Esophagus muscularis mucosa (tissue), 4 donors: ENCODE data around the gene TMX4. TPM values are rescaled to one million over a fixed set of nuclear protein-coding genes. Genes with fewer than 3 reads are reported as not detected.

Source experiments
- DNase-seq: peaks from one replicate; pipeline ENCODE4 v3.0.0-alpha.2; 2017; ENCODE audit errors: extremely low spot score
- H3K27ac ChIP-seq, 4 donors: fragments of 200-600 bp; sonication (generic); replicated peaks in 1 of 4; 1 replicate in 3 of 4; 2 replicates in 1 of 4; pipeline ENCODE4 v1.5.1; 2016 to 2019; ENCODE audit warnings: mild to moderate bottlenecking in 1 of 4
- H3K27me3 ChIP-seq, 4 donors: fragments of 200-600 bp; sonication (generic); one replicate each; pipeline versions ENCODE4 v1.5.1 to v1.6.0; 2016 to 2019
- H3K36me3 ChIP-seq, 4 donors: fragments of 200-600 bp; sonication (generic); one replicate each; pipeline ENCODE4 v1.5.1; 2016 to 2019
- H3K4me1 ChIP-seq, 4 donors: fragments of 200-600 bp; sonication (generic); one replicate each; pipeline ENCODE4 v1.5.1; 2016 to 2019
- H3K4me3 ChIP-seq, 4 donors: fragments of 200-600 bp; sonication (generic); 1 replicate in 2 of 4; 2 replicates in 2 of 4; pipeline ENCODE4 v1.5.1; 2016 to 2019; ENCODE audit warnings: mild to moderate bottlenecking in 4 of 4, moderate library complexity in 1 of 4
- H3K9me3 ChIP-seq, 4 donors: fragments of 200-600 bp; sonication (generic); 1 replicate in 3 of 4; 2 replicates in 1 of 4; pipeline ENCODE4 v1.5.1; 2016 to 2019
- EP300 ChIP-seq: sonication (generic); formaldehyde crosslinking; IDR thresholded peaks from one replicate; pipeline ENCODE4 v1.6.1; 2017; ENCODE audit warnings: antibody characterized with exemption
- POLR2A ChIP-seq: fragments of 450-650 bp; IDR thresholded peaks from one replicate; pipeline ENCODE4 v1.6.1; 2017; ENCODE audit warnings: antibody characterized with exemption, moderate library complexity, mild to moderate bottlenecking, low read depth
- POLR2AphosphoS5 ChIP-seq, 2 donors: sonication (generic); formaldehyde crosslinking; IDR thresholded peaks; one replicate each; pipeline ENCODE4 v1.6.1; 2017; ENCODE audit warnings: antibody characterized with exemption in 2 of 2
- WGBS: methylation state at CpG from one replicate; pipeline ENCODE4 v1.1.5; 2018; 5-methylcytosine and 5-hydroxymethylcytosine counted together
- intact Hi-C: fragments of 100-400 bp; cut with DNase I; formaldehyde crosslinking; loops from one replicate; pipeline ENCODE4 v1.15.1; 2023
- total RNA-seq, 4 donors: library from RNA; depleted of rRNA; stranded (reverse); fragments of >200 nt; gene quantifications; one replicate each; pipeline versions ENCODE4 v1.1.0 to v1.2.1, GENCODE V29; 2016
- TF ChIP-seq, protein P1 (sequence below), 3 experiments: fragments of 200-600 bp in 2 of 3; fragments of 450-650 bp in 1 of 3; sonication (generic) in 2 of 3; IDR thresholded peaks; one replicate each; pipeline ENCODE4 v1.5.1; 2017 to 2019; ENCODE audit warnings: antibody characterized with exemption in 3 of 3, mild to moderate bottlenecking in 2 of 3, moderate library complexity in 1 of 3

Gene TMX4
- total RNA-seq, 4 donors from 2014 or later: 48.1 to 70.6 (median 56.9) TPM

GRCh38 chr20:8021541-8022269 is 2.1 kb upstream of the TMX4 start:
- no peaks in the 10 kb centered on the region for H3K9me3 ChIP-seq
- 89% methylated on average over 10 of the region's 10 CpGs for WGBS
- intact Hi-C loops: no loop called here
- peaks cover 10 to 39% (median 30%) of the 10 kb centered on the region in 4 donors for H3K4me1 ChIP-seq
- no peak for TF ChIP-seq POLR2A
- TF ChIP-seq, protein P1, sequence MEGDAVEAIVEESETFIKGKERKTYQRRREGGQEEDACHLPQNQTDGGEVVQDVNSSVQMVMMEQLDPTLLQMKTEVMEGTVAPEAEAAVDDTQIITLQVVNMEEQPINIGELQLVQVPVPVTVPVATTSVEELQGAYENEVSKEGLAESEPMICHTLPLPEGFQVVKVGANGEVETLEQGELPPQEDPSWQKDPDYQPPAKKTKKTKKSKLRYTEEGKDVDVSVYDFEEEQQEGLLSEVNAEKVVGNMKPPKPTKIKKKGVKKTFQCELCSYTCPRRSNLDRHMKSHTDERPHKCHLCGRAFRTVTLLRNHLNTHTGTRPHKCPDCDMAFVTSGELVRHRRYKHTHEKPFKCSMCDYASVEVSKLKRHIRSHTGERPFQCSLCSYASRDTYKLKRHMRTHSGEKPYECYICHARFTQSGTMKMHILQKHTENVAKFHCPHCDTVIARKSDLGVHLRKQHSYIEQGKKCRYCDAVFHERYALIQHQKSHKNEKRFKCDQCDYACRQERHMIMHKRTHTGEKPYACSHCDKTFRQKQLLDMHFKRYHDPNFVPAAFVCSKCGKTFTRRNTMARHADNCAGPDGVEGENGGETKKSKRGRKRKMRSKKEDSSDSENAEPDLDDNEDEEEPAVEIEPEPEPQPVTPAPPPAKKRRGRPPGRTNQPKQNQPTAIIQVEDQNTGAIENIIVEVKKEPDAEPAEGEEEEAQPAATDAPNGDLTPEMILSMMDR (IDR thresholded peaks at IDR 0.05): no peak
- no peak for DNase-seq
- H3K27me3 ChIP-seq: no peaks in the 10 kb centered on the region
- H3K27ac ChIP-seq: peak overlapping the region in 1 of 4 donors; percentile 24
- no peaks in the 10 kb centered on the region for H3K36me3 ChIP-seq
- H3K4me3 ChIP-seq: no peak overlapping the region

GRCh38 chr20:8020314-8021079 is 936 bp upstream of the TMX4 start:
- 68% methylated on average over 3 of the region's 3 CpGs for WGBS
- Histone ChIP-seq H3K27ac (peak overlapping the region; percentile 94 to 99 (median 98)), H3K36me3 (no peaks in the 10 kb centered on the region), H3K27me3 (no peaks in the 10 kb centered on the region), H3K9me3 (no peaks in the 10 kb centered on the region), H3K4me3 (peak overlapping the region; percentile 81 to 97 (median 91)), H3K4me1 (peaks cover 11 to 44% (median 37%) of the 10 kb centered on the region in 4 donors)
- no peak for DNase-seq
- intact Hi-C loops: no loop called here
- TF ChIP-seq POLR2AphosphoS5 (IDR thresholded peaks at IDR 0.05): no peak
- TF ChIP-seq, protein P1 (IDR thresholded peaks at IDR 0.05): no peak
- TF ChIP-seq POLR2A: no peak
- TF ChIP-seq EP300: no peak

GRCh38 chr20:8019998-8020247 is 362 bp upstream of the TMX4 start:
- no peak for DNase-seq
- Histone ChIP-seq H3K9me3 (no peaks in the 10 kb centered on the region), H3K4me1 (peaks cover 11 to 49% (median 41%) of the 10 kb centered on the region in 4 donors), H3K36me3 (no peaks in the 10 kb centered on the region), H3K4me3 (peak overlapping the region; percentile 81 to 97 (median 91)), H3K27me3 (no peaks in the 10 kb centered on the region), H3K27ac (peak overlapping the region; percentile 94 to 99 (median 98))
- WGBS: 0% methylated on average over 3 of the region's 3 CpGs
- TF ChIP-seq POLR2A (no peak), EP300 (no peak), POLR2AphosphoS5 (IDR thresholded peaks at IDR 0.05) (no peak)
- TF ChIP-seq, protein P1 (IDR thresholded peaks at IDR 0.05): no peak
- intact Hi-C loops: no loop called here

- Histone ChIP-seq H3K4me3 (peak overlapping the region; percentile 81 to 97 (median 91)), H3K27ac (peak overlapping the region; percentile 94 to 99 (median 98)), H3K27me3 (no peaks in the 10 kb centered on the region), H3K36me3 (no peaks in the 10 kb centered on the region), H3K4me1 (peaks cover 12 to 60% (median 48%) of the 10 kb centered on the region in 4 donors), H3K9me3 (no peaks in the 10 kb centered on the region)
- TF ChIP-seq POLR2AphosphoS5 (IDR thresholded peaks at IDR 0.05): peak in 1 of 2 donors; percentile 82
- TF ChIP-seq, protein P1 (IDR thresholded peaks at IDR 0.05): peak in 1 of 3 experiments; percentile 37
- no peak for TF ChIP-seq EP300
- peak; percentile 43 for TF ChIP-seq POLR2A
- WGBS: 2% methylated on average over 6 of the region's 23 CpGs
- DNase-seq: no peak
- intact Hi-C loops: no loop called here
Measured at GRCh38 chr20:8018958-8019245, 659 bp downstream of the TMX4 start.
